RWPE2 (cell line): ENCODE measurements around the gene LYPD4.
"Not testable (repeated sequence)": the region's sequence is repeated elsewhere in the genome, so short reads cannot be mapped to it uniquely, and the experiment has no call there.

Experiments used
- ATAC-seq: fragments of 200-7000 bp; cut with Tn5 transposase; 3 replicates; pipeline ENCODE4 v1.9.1; 2021; ENCODE audit warnings: low read depth
- DNase-seq: peaks from one replicate; pipeline ENCODE4 v3.0.0-alpha.2; 2020; ENCODE audit warnings: low spot score
- H3K27ac ChIP-seq: fragments of 450-650 bp; 2 replicates; pipeline ENCODE4 v1.5.1; 2017; ENCODE audit warnings: mild to moderate bottlenecking; ENCODE audit not compliant: poor library complexity, severe bottlenecking
- H3K27me3 ChIP-seq: fragments of 250-450 bp; sonication (Bioruptor Pico); 2 replicates; pipeline ENCODE4 v1.5.1; 2021; ENCODE audit warnings: mild to moderate bottlenecking, moderate library complexity; ENCODE audit not compliant: insufficient read depth, poor library complexity, severe bottlenecking
- H3K36me3 ChIP-seq: fragments of 250-450 bp; sonication (Bioruptor Pico); 2 replicates; pipeline ENCODE4 v1.5.1; 2020; ENCODE audit warnings: low read depth, mild to moderate bottlenecking, moderate library complexity
- H3K4me1 ChIP-seq: fragments of 250-450 bp; sonication (Bioruptor Pico); 2 replicates; pipeline ENCODE4 v1.5.1; 2021; ENCODE audit warnings: mild to moderate bottlenecking, moderate library complexity; ENCODE audit not compliant: insufficient read depth, poor library complexity, severe bottlenecking
- H3K4me3 ChIP-seq: fragments of 250-450 bp; sonication (Bioruptor Pico); 2 replicates; pipeline ENCODE4 v1.5.1; 2021; ENCODE audit warnings: mild to moderate bottlenecking, moderate library complexity; ENCODE audit not compliant: severe bottlenecking
- H3K9me3 ChIP-seq: fragments of 250-450 bp; sonication (Bioruptor Pico); 2 replicates; pipeline ENCODE4 v1.5.1; 2021; ENCODE audit warnings: mild to moderate bottlenecking, moderate library complexity; ENCODE audit not compliant: severe bottlenecking
- TF ChIP-seq, protein P1 (sequence below): fragments of 450-650 bp; IDR thresholded peaks from one replicate; pipeline ENCODE4 v1.5.1; 2017; ENCODE audit warnings: mild to moderate bottlenecking, moderate library complexity; ENCODE audit not compliant: poor library complexity, severe bottlenecking

Gene LYPD4

GRCh38 chr19:41879080-41879479, 34.6 kb upstream of the LYPD4 start:
- no peaks in the 10 kb centered on the region for H3K9me3 ChIP-seq
- DNase-seq (no peak), ATAC-seq (no peak)
- H3K36me3 ChIP-seq: no peaks in the 10 kb centered on the region
- TF ChIP-seq, protein P1, sequence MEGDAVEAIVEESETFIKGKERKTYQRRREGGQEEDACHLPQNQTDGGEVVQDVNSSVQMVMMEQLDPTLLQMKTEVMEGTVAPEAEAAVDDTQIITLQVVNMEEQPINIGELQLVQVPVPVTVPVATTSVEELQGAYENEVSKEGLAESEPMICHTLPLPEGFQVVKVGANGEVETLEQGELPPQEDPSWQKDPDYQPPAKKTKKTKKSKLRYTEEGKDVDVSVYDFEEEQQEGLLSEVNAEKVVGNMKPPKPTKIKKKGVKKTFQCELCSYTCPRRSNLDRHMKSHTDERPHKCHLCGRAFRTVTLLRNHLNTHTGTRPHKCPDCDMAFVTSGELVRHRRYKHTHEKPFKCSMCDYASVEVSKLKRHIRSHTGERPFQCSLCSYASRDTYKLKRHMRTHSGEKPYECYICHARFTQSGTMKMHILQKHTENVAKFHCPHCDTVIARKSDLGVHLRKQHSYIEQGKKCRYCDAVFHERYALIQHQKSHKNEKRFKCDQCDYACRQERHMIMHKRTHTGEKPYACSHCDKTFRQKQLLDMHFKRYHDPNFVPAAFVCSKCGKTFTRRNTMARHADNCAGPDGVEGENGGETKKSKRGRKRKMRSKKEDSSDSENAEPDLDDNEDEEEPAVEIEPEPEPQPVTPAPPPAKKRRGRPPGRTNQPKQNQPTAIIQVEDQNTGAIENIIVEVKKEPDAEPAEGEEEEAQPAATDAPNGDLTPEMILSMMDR: no peak
- H3K4me3 ChIP-seq: no peak overlapping the region
- H3K27ac ChIP-seq: no peak overlapping the region
- no peaks in the 10 kb centered on the region for H3K4me1 ChIP-seq
- no peaks in the 10 kb centered on the region for H3K27me3 ChIP-seq

GRCh38 chr19:41877916-41878905, 33.7 kb upstream of the LYPD4 start:
- TF ChIP-seq, protein P1: no peak
- Histone ChIP-seq H3K9me3 (no peaks in the 10 kb centered on the region), H3K4me3 (no peak overlapping the region), H3K27ac (no peak overlapping the region), H3K4me1 (no peaks in the 10 kb centered on the region), H3K36me3 (no peaks in the 10 kb centered on the region), H3K27me3 (no peaks in the 10 kb centered on the region)
- DNase-seq (no peak), ATAC-seq (no peak)

DNA sequence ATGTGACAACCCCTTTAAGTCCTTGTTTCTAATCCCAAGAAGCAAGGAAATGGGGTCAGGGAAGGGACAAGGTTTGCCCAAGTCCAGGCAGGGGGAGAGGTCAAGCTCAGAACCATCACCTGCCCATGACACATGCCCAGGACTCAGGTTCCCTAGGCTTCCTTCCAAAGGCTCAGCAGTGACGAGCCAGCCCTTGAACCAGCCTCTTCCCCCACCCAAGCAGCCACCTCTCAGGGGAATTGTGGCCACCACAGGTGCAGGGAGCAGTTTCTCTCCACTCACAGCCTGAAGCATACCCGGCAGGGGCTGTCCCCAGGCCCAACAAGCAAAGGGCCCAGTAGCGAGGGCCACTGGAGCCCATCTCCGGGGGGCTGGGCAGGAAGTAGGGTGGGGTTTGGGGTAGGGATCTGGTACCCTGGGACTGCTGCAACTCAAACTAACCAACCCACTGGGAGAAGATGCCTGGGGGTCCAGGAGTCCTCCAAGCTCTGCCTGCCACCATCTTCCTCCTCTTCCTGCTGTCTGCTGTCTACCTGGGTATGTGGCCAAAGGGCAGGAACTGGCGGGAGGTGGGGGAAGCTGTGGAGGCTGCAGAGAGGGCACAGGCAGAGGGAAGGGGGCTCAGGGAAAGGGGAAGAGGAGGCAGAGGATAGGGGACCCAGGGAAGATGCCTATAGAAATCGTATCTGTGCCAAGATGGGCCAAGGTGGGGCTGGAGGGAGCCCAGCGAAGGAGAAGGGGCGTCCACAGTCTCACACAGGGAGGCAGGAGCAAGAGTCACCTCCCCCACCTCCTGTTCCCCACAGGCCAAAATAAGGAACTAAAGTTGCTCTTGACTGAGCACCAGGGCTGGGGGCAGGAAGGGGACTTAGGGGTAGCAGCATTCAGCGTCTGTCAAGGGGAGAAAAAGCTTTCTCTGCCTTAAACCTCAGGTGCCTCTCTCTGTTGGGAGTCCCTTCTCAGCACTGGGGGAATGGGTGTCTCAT, 32.7 kb upstream of the LYPD4 start, which contains the start of gene CD79A:
Gene CD79A (plus strand): TSS at position 433 of the 986 bp plus-strand sequence. CDS start 26 bp downstream, at position 459.
- H3K9me3 ChIP-seq: no peaks in the 10 kb centered on the region
- H3K27ac ChIP-seq: no peak within 1 kb of the TSS
- H3K27me3 ChIP-seq: no peaks in the 10 kb centered on the region
- ATAC-seq: no peak
- TF ChIP-seq, protein P1: no peak
- DNase-seq: no peak
- H3K4me1 ChIP-seq: no peaks in the 10 kb centered on the region
- H3K36me3 ChIP-seq: no peaks in the 10 kb centered on the region
- no peak within 1 kb of the TSS for H3K4me3 ChIP-seq

- not testable (repeated sequence) for H3K9me3 ChIP-seq, H3K4me3 ChIP-seq, H3K27me3 ChIP-seq, DNase-seq, H3K27ac ChIP-seq, ATAC-seq, H3K4me1 ChIP-seq
- peaks cover 10% of the 10 kb centered on the region for H3K36me3 ChIP-seq
Measured at GRCh38 chr19:41875973-41876372, 31.5 kb upstream of the LYPD4 start.
